Activated CD4-positive, alpha-beta memory T cell treated with anti-CD3 and anti-CD28 coated beads for 36 hours (primary cell): ENCODE results near the gene TNK2. TPM values are rescaled to one million over a fixed set of nuclear protein-coding genes. Genes with fewer than 3 reads are reported as not detected.
"Not testable (repeated sequence)": the region's sequence is repeated elsewhere in the genome, so short reads cannot be mapped to it uniquely, and the experiment has no call there.

ENCODE experiments used
- CTCF ChIA-PET: fragments of 350-600 bp; sonication (Branson Sonifier 250); formaldehyde crosslinking; loops from one replicate; lab custom pipeline; 2021; ENCODE audit warnings: antibody characterized with exemption, inconsistent platforms; lab: Charles Lee
- POLR2A ChIA-PET: fragments of 350-600 bp; sonication (Branson Sonifier 250); formaldehyde crosslinking; loops from one replicate; lab custom pipeline; 2021; ENCODE audit warnings: antibody characterized with exemption; lab: Charles Lee
- DNase-seq: peaks from one replicate; pipeline ENCODE4 v3.0.0-alpha.2; 2020
- H3K27ac Mint-ChIP-seq: one replicate; pipeline ENCODE4 v1.8.0; 2021; ENCODE audit warnings: mixed read lengths
- H3K27me3 Mint-ChIP-seq: one replicate; pipeline ENCODE4 v1.8.0; 2021; ENCODE audit warnings: mixed read lengths
- H3K36me3 Mint-ChIP-seq: one replicate; pipeline ENCODE4 v1.8.0; 2021; ENCODE audit warnings: mixed read lengths
- H3K4me1 Mint-ChIP-seq: one replicate; pipeline ENCODE4 v1.8.0; 2021; ENCODE audit warnings: low read depth, mixed read lengths
- H3K4me3 Mint-ChIP-seq: one replicate; pipeline ENCODE4 v1.8.0; 2021; ENCODE audit warnings: mild to moderate bottlenecking, mixed read lengths
- H3K9me3 Mint-ChIP-seq: one replicate; pipeline ENCODE4 v1.8.0; 2021; ENCODE audit warnings: mixed read lengths
- intact Hi-C: fragments of 100-400 bp; cut with micrococcal nuclease; formaldehyde crosslinking; loops from one replicate; pipeline ENCODE4 v1.15.1; 2023
- total RNA-seq, 2 experiments: library from RNA; stranded (reverse); gene quantifications; one replicate each; pipeline ENCODE4 v1.2.3, GENCODE V29; 2021

The TNK2 gene
- total RNA-seq, 2 experiments from 2014 or later, result 59.9 to 67.1 TPM

GRCh38 chr3:195872800-195873199, 35.6 kb downstream of the TNK2 start:
- ChIA-PET CTCF (interaction anchor here (1.3 kb wide), 1 partner anchor 11 kb away, joined by 3 read pairs; no protein-coding TSS in a partner anchor), POLR2A (no interaction called here)
- Mint-ChIP-seq H3K4me3 (no peak overlapping the region), H3K36me3 (peaks cover 9% of the 10 kb centered on the region), H3K27ac (no peak overlapping the region), H3K4me1 (no peaks in the 10 kb centered on the region), H3K9me3 (no peaks in the 10 kb centered on the region), H3K27me3 (no peaks in the 10 kb centered on the region)
- no peak for DNase-seq
- intact Hi-C loops, result no loop called here

- H3K4me1 Mint-ChIP-seq, result no peaks in the 10 kb centered on the region
- no peak overlapping the region for H3K4me3 Mint-ChIP-seq
- no peak overlapping the region for H3K27ac Mint-ChIP-seq
- H3K9me3 Mint-ChIP-seq, result no peaks in the 10 kb centered on the region
- H3K36me3 Mint-ChIP-seq, result peaks cover 7% of the 10 kb centered on the region
- CTCF ChIA-PET, result interaction anchor here (1.2 to 1.3 kb wide), 2 partner anchors 11 to 23 kb away, joined by 3 to 6 read pairs; no protein-coding TSS in a partner anchor
- intact Hi-C loops, result no loop called here
- no peak for DNase-seq
- POLR2A ChIA-PET, result no interaction called here
- no peaks in the 10 kb centered on the region for H3K27me3 Mint-ChIP-seq
Observed at GRCh38 chr3:195872097-195872496, 36.3 kb downstream of the TNK2 start.

- CTCF ChIA-PET, result interaction anchor here (1.2 kb wide), 2 partner anchors 12 to 23 kb away, joined by 4 to 6 read pairs; no protein-coding TSS in a partner anchor
- H3K27ac Mint-ChIP-seq, intact Hi-C loops: not testable (repeated sequence)
Observed at GRCh38 chr3:195871686-195872085, 36.7 kb downstream of the TNK2 start.

GRCh38 chr3:195870937-195871336, 37.4 kb downstream of the TNK2 start:
- DNase-seq, result no peak
- Mint-ChIP-seq H3K9me3 (no peaks in the 10 kb centered on the region), H3K4me3 (no peak overlapping the region), H3K36me3 (peaks cover 6% of the 10 kb centered on the region), H3K27ac (no peak overlapping the region), H3K27me3 (no peaks in the 10 kb centered on the region), H3K4me1 (no peaks in the 10 kb centered on the region)
- intact Hi-C loops, result no loop called here
- CTCF ChIA-PET, result interaction anchor here (1.2 kb wide), 1 partner anchor 12 kb away, joined by 4 read pairs; no protein-coding TSS in a partner anchor
- POLR2A ChIA-PET, result no interaction called here

More at GRCh38 chr3:195871686-195872085, 36.7 kb downstream of the TNK2 start:
- H3K36me3 Mint-ChIP-seq, DNase-seq, H3K9me3 Mint-ChIP-seq, H3K27me3 Mint-ChIP-seq, H3K4me1 Mint-ChIP-seq, H3K4me3 Mint-ChIP-seq, POLR2A ChIA-PET: not testable (repeated sequence)

GRCh38 chr3:195870442-195870841, 37.9 kb downstream of the TNK2 start:
- Mint-ChIP-seq H3K4me3 (no peak overlapping the region), H3K4me1 (no peaks in the 10 kb centered on the region), H3K27ac (no peak overlapping the region), H3K9me3 (no peaks in the 10 kb centered on the region), H3K36me3 (peaks cover 7% of the 10 kb centered on the region), H3K27me3 (no peaks in the 10 kb centered on the region)
- CTCF ChIA-PET, result interaction anchor here (1.6 kb wide), 1 partner anchor 24 kb away, joined by 6 read pairs; no protein-coding TSS in a partner anchor
- intact Hi-C loops, result no loop called here
- POLR2A ChIA-PET, result no interaction called here
- DNase-seq, result no peak

- no peak for DNase-seq
- Mint-ChIP-seq H3K4me3 (no peak overlapping the region), H3K27me3 (no peaks in the 10 kb centered on the region), H3K27ac (no peak overlapping the region), H3K9me3 (no peaks in the 10 kb centered on the region), H3K36me3 (peaks cover 7% of the 10 kb centered on the region), H3K4me1 (no peaks in the 10 kb centered on the region)
- CTCF ChIA-PET, result interaction anchor here (1.6 kb wide), 1 partner anchor 25 kb away, joined by 6 read pairs; no protein-coding TSS in a partner anchor
- POLR2A ChIA-PET, result no interaction called here
- intact Hi-C loops, result no loop called here
Observed at GRCh38 chr3:195869413-195870001, 38.8 kb downstream of the TNK2 start.

- no peaks in the 10 kb centered on the region for H3K9me3 Mint-ChIP-seq
- ChIA-PET POLR2A (no interaction called here), CTCF (interaction anchor here (1.6 kb wide), 1 partner anchor 25 kb away, joined by 6 read pairs; no protein-coding TSS in a partner anchor)
- intact Hi-C loops, result no loop called here
- H3K4me3 Mint-ChIP-seq, result no peak overlapping the region
- H3K36me3 Mint-ChIP-seq, result peaks cover 7% of the 10 kb centered on the region
- DNase-seq, result no peak
- no peaks in the 10 kb centered on the region for H3K4me1 Mint-ChIP-seq
- no peaks in the 10 kb centered on the region for H3K27me3 Mint-ChIP-seq
- H3K27ac Mint-ChIP-seq, result no peak overlapping the region
Observed at GRCh38 chr3:195868866-195869412, 39.4 kb downstream of the TNK2 start.

GRCh38 chr3:195868336-195868865, 40.0 kb downstream of the TNK2 start:
- intact Hi-C loops, result no loop called here
- Mint-ChIP-seq H3K4me3 (no peak overlapping the region), H3K9me3 (no peaks in the 10 kb centered on the region), H3K36me3 (peaks cover 7% of the 10 kb centered on the region), H3K27me3 (no peaks in the 10 kb centered on the region), H3K27ac (no peak overlapping the region), H3K4me1 (no peaks in the 10 kb centered on the region)
- POLR2A ChIA-PET, result no interaction called here
- CTCF ChIA-PET, result interaction anchor here (1.2 kb wide), 1 partner anchor 9 kb away, joined by 4 read pairs; no protein-coding TSS in a partner anchor
- DNase-seq, result no peak

- CTCF ChIA-PET, result interaction anchor here (1.2 kb wide), 1 partner anchor 8 kb away, joined by 4 read pairs; no protein-coding TSS in a partner anchor
- Mint-ChIP-seq H3K4me1 (no peaks in the 10 kb centered on the region), H3K36me3 (peaks cover 7% of the 10 kb centered on the region), H3K4me3 (no peak overlapping the region), H3K27me3 (no peaks in the 10 kb centered on the region), H3K9me3 (no peaks in the 10 kb centered on the region), H3K27ac (no peak overlapping the region)
- POLR2A ChIA-PET, result no interaction called here
- no peak for DNase-seq
- intact Hi-C loops, result no loop called here
Observed at GRCh38 chr3:195867631-195868335, 40.6 kb downstream of the TNK2 start.

- H3K36me3 Mint-ChIP-seq, result peaks cover 7% of the 10 kb centered on the region
- no peak overlapping the region for H3K4me3 Mint-ChIP-seq
- no peak overlapping the region for H3K27ac Mint-ChIP-seq
- H3K4me1 Mint-ChIP-seq, result no peaks in the 10 kb centered on the region
- H3K27me3 Mint-ChIP-seq, result no peaks in the 10 kb centered on the region
- POLR2A ChIA-PET, result no interaction called here
- no peak for DNase-seq
- CTCF ChIA-PET, result interaction anchor here (1.2 kb wide), 1 partner anchor 8 kb away, joined by 4 read pairs; no protein-coding TSS in a partner anchor
- intact Hi-C loops, result no loop called here
- no peaks in the 10 kb centered on the region for H3K9me3 Mint-ChIP-seq
Observed at GRCh38 chr3:195866686-195867511, 41.5 kb downstream of the TNK2 start.

GRCh38 chr3:195865752-195866151, 42.6 kb downstream of the TNK2 start:
- Mint-ChIP-seq H3K36me3 (peaks cover 7% of the 10 kb centered on the region), H3K9me3 (no peaks in the 10 kb centered on the region), H3K4me3 (no peak overlapping the region), H3K4me1 (no peaks in the 10 kb centered on the region), H3K27me3 (no peaks in the 10 kb centered on the region), H3K27ac (no peak overlapping the region)
- no peak for DNase-seq
- ChIA-PET CTCF (no interaction called here), POLR2A (no interaction called here)
- intact Hi-C loops, result no loop called here
